Epithelial cell of esophagus (primary cell): Measurements from ENCODE around the gene TMEM204.
"Not testable (repeated sequence)": the region's sequence is repeated elsewhere in the genome, so short reads cannot be mapped to it uniquely, and the experiment has no call there.

Source experiments
- DNase-seq: peaks from one replicate; pipeline ENCODE4 v3.0.0; 2010; ENCODE audit warnings: low read depth
- H3K4me3 ChIP-seq: 2 replicates; pipeline ENCODE4 v1.5.1; 2011; ENCODE audit warnings: mild to moderate bottlenecking, low read length, control low read depth
- CTCF ChIP-seq: IDR thresholded peaks from 2 replicates; pipeline ENCODE4 v1.5.1; 2011; ENCODE audit warnings: low read depth, mild to moderate bottlenecking, low read length, control low read depth, inconsistent platforms; ENCODE audit not compliant: insufficient read depth; ENCODE audit errors: missing control alignments

TMEM204 gene

GRCh38 chr16:1584926-1585484 is 51.5 kb downstream of the TMEM204 start:
- no peak for TF ChIP-seq CTCF
- no peak for DNase-seq
- H3K4me3 ChIP-seq = no peak overlapping the region

- TF ChIP-seq CTCF = no peak
- DNase-seq = no peak
- H3K4me3 ChIP-seq = no peak overlapping the region
Observed at GRCh38 chr16:1590366-1590765, 56.9 kb downstream of the TMEM204 start.

DNA sequence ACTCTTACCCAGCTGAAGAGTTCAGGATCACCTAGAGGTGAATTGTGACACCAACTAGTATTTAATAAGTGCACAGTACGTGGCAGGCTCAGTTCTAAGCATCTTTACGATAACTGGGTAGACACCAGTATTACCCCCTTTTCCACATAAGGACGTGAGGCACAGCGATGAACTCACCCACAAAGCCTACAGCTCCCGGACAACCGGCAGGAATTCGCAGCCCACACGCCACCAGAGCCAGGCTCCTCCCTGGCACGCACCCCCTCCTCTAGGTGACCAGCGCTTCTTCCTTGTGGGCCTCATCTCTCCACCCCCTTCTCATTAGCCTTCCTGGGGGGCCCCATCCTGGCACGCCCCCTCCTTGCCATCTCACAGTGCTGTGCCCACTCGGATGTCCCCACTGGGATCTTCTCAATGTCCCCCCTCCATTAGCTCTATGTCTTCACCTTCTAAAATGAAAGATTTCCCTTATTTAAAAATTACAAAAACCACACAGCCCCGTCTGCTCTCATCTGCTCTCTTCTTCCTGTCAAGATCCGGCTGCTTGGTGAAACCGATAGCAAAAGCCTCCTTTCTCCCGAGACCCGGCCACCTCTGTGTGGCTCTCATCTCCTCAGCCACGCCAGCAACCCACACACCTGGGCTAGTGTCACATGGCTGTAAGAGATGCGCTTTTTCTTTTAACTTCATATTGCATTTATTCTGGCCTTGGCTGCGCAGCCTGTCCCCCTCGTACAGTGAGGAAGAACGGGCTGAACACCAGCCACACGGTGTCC is 57.7 kb downstream of the TMEM204 start:
- no peak overlapping the region for H3K4me3 ChIP-seq
- DNase-seq = no peak
- TF ChIP-seq CTCF = no peak

- no peak for TF ChIP-seq CTCF
- no peak for DNase-seq
- H3K4me3 ChIP-seq = no peak overlapping the region
Observed at GRCh38 chr16:1592446-1592845, 59.0 kb downstream of the TMEM204 start.

GRCh38 chr16:1595511-1595910 is 62.0 kb downstream of the TMEM204 start:
- H3K4me3 ChIP-seq, DNase-seq: not testable (repeated sequence)

DNA sequence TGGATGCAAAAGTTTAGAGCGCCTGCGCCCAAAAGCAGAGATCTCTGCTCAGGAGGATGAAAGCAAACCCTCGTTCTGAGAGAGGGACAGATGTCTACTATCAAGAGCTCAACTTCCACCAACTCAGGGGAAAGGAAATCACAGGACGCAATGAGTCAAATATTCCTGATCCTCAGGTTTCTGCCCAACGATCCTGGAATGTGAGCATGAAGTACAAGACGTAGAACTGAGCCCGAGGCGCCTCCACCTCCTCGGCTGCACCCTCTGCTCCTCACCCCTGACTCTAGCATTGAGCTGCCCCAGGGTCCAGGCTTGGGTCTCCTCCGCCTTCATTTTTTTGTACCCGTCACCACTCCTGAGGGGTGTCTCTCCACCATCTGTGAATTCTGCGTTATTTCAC is 63.0 kb downstream of the TMEM204 start:
- no peak for TF ChIP-seq CTCF
- peak; percentile 8 for DNase-seq
- H3K4me3 ChIP-seq = no peak overlapping the region

DNA sequence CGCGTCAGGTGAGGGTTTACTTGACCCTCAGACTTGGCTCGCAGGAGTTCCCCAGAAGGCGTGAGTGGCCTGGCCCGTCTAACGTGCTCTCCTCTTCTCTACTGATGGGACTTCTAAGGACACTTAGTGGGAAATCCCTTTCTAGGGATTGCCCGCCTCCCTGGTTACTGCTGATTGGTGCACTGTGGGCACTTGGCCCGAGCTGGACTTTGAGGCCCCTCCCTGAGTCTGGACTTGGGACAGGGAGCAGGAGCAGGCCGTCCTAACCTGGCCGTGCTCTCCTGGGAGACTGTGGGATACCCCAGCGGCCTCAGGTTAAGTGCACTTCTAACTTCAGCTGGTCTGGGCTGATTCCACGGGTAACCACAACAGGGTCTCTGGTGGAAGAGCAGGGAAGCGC is 63.7 kb downstream of the TMEM204 start:
- no peak for TF ChIP-seq CTCF
- H3K4me3 ChIP-seq = no peak overlapping the region
- no peak for DNase-seq
